GM23248 (cell line): ENCODE data around the gene NUDT4B. TPM values are rescaled to one million over a fixed set of nuclear protein-coding genes. Genes with fewer than 3 reads are reported as not detected.
"Not testable (repeated sequence)": the region's sequence is repeated elsewhere in the genome, so short reads cannot be mapped to it uniquely, and the experiment has no call there.

Source experiments
- DNase-seq: peaks from one replicate; pipeline ENCODE4 v3.0.0-alpha.2; 2015
- H2AFZ ChIP-seq: fragments of 200-600 bp; sonication (generic); 2 replicates; pipeline ENCODE4 v1.6.1; 2016; ENCODE audit warnings: antibody characterized with exemption
- H3F3A ChIP-seq: fragments of 200-600 bp; sonication (generic); 2 replicates; pipeline ENCODE4 v1.6.1; 2016; ENCODE audit warnings: mild to moderate bottlenecking, antibody characterized with exemption, mixed run types; ENCODE audit not compliant: insufficient read depth
- H3K27ac ChIP-seq: fragments of 200-600 bp; sonication (generic); 2 replicates; pipeline ENCODE4 v1.5.1; 2016; ENCODE audit warnings: mild to moderate bottlenecking
- H3K27me3 ChIP-seq: fragments of 200-600 bp; sonication (generic); replicated peaks from 2 replicates; pipeline ENCODE4 v1.6.1; 2016; ENCODE audit warnings: mild to moderate bottlenecking; ENCODE audit not compliant: insufficient read depth
- H3K36me3 ChIP-seq: fragments of 200-600 bp; sonication (generic); 2 replicates; pipeline ENCODE4 v1.6.1; 2016; ENCODE audit warnings: low read depth, mild to moderate bottlenecking
- H3K4me1 ChIP-seq: fragments of 200-600 bp; sonication (generic); 2 replicates; pipeline ENCODE4 v1.6.1; 2016; ENCODE audit warnings: mild to moderate bottlenecking; ENCODE audit not compliant: insufficient read depth
- H3K4me2 ChIP-seq: fragments of 200-600 bp; sonication (generic); one replicate; pipeline ENCODE4 v1.6.1; 2016; ENCODE audit warnings: mild to moderate bottlenecking; ENCODE audit not compliant: unreplicated experiment
- H3K4me3 ChIP-seq: fragments of 200-600 bp; sonication (generic); 2 replicates; pipeline ENCODE4 v1.5.1; 2016; ENCODE audit warnings: mild to moderate bottlenecking
- H3K79me2 ChIP-seq: fragments of 200-600 bp; sonication (generic); 2 replicates; pipeline ENCODE4 v1.6.1; 2016; ENCODE audit warnings: mild to moderate bottlenecking; ENCODE audit not compliant: insufficient read depth
- H3K9ac ChIP-seq: fragments of 200-600 bp; sonication (generic); 2 replicates; pipeline ENCODE4 v1.6.1; 2016; ENCODE audit warnings: mild to moderate bottlenecking
- H3K9me2 ChIP-seq: fragments of 200-600 bp; sonication (generic); 2 replicates; pipeline ENCODE4 v1.6.1; 2016; ENCODE audit warnings: mixed run types, mild to moderate bottlenecking, moderate library complexity; ENCODE audit not compliant: insufficient read depth
- H3K9me3 ChIP-seq: fragments of 200-600 bp; sonication (generic); one replicate; pipeline ENCODE4 v1.6.1; 2017; ENCODE audit warnings: low read depth
- H4K20me1 ChIP-seq: fragments of 200-600 bp; sonication (generic); 2 replicates; pipeline ENCODE4 v1.6.0; 2016; ENCODE audit not compliant: insufficient read depth
- WGBS, 2 experiments: methylation state at CpG; one replicate each; pipeline ENCODE4 v1.1.6; 2015 to 2017; ENCODE audit warnings: low lambda C conversion rate in 2 of 2, low coverage in 1 of 2; ENCODE audit errors: missing lambda C conversion rate in 2 of 2; 5-methylcytosine and 5-hydroxymethylcytosine counted together
- in situ Hi-C: fragments of 300-500 bp; cut with MboI; formaldehyde crosslinking; loops from 2 replicates; pipeline ENCODE4 v1.15.0; 2020
- polyA plus RNA-seq: library from polyadenylated mRNA; unstranded; fragments of >200 nt; fragmentation: Nextera tagmentation; extraction: Ambion mirVana; gene quantifications from 2 replicates; pipeline ENCODE4 v1.2.1, GENCODE V29; 2016
- total RNA-seq: library from RNA; depleted of rRNA; stranded (reverse); fragments of >200 nt; shearing (Covaris generic); gene quantifications from 2 replicates; pipeline ENCODE4 v1.2.3, GENCODE V29; 2014

NUDT4B gene
- total and polyA plus RNA-seq, 2 experiments from 2014 or later = 5.9 to 24.0 TPM

DNA sequence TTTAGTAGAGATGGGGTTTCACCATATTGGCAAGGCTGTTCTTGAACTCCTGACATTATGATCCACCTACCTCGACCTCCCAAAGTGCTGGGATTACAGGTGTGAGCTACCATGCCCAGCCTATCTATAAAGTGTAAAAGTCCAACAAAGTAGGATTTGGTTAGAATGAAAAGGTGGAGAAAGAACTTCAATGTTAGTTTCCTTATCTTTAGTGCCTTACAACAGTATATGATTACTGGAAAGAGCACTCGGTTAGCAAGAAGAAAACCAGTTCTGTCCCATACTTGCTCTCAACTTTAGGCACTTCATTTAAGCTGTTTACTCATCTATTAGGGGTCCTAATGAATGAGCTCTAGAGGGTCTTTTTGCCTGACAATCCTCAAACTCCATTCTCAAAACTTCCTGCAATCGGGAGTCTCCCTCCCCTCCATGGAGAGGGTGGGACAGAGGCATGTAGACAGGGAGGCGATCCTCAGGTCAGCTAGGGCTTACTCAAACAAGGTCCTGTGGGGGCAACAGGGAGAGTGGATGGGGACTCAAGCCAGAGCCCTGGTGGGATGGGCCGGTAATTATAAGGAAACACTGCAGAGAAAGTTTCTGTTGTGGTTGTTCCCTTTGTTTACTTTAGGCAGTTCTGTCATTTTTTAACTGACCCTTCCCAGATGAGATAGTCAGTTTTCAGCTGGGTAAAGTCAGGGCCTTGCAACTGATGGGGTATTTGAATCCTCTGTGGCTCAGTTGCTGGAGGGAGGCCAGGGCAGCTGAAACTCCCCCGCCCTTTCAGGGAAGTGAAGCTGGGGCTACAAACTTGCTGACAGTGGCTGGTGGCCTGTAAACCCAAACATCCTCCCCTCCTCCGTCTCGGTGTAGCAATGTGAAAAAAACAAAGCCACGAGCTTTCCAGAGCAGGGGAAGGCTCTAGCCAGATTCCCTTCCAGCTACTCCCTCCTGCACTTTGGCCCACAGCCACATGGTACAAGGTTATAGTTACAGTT lies 4.6 kb upstream of the NUDT4B start:
- H3K4me3 ChIP-seq, H3K36me3 ChIP-seq, H3K9me3 ChIP-seq, H3K9me2 ChIP-seq, H3K27me3 ChIP-seq, in situ Hi-C loops, H3K9ac ChIP-seq, H3K79me2 ChIP-seq, H3K27ac ChIP-seq, H4K20me1 ChIP-seq, H3K4me1 ChIP-seq, H2AFZ ChIP-seq, H3K4me2 ChIP-seq, DNase-seq, H3F3A ChIP-seq: not testable (repeated sequence)
- WGBS, 2 experiments = no CpG with 5 or more reads among the region's 9 CpGs

GRCh38 chr1:148749335-148749681 lies 734 bp downstream of the NUDT4B start:
- H3K79me2 ChIP-seq, H3K4me2 ChIP-seq, H3K4me1 ChIP-seq, H2AFZ ChIP-seq, H3F3A ChIP-seq, H3K9ac ChIP-seq, DNase-seq, H3K27ac ChIP-seq, H3K9me3 ChIP-seq, H3K9me2 ChIP-seq, H3K27me3 ChIP-seq, H3K36me3 ChIP-seq, in situ Hi-C loops, H4K20me1 ChIP-seq, H3K4me3 ChIP-seq: not testable (repeated sequence)
- no CpG with 5 or more reads among the region's 5 CpGs for WGBS, 2 experiments

DNA sequence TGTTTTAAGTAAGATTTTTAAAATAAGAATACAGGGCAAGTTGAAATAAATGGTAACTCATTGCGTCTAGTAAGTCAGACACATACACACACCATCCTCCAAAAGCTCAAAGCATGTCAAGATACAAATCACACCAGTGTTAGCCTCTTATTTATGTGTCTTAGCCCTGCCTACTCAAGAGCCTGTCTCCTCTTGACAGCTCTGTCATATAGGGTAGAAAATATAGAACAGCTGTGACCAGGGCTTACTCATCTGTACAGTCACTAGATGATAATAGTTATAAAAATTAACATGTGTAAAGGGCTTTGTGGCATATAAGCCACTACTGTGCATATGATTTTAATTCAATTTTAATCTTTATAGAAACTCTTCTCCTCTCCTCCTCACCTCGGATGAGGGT lies 7.7 kb downstream of the NUDT4B start:
- not testable (repeated sequence) for DNase-seq, H3K4me1 ChIP-seq

DNA sequence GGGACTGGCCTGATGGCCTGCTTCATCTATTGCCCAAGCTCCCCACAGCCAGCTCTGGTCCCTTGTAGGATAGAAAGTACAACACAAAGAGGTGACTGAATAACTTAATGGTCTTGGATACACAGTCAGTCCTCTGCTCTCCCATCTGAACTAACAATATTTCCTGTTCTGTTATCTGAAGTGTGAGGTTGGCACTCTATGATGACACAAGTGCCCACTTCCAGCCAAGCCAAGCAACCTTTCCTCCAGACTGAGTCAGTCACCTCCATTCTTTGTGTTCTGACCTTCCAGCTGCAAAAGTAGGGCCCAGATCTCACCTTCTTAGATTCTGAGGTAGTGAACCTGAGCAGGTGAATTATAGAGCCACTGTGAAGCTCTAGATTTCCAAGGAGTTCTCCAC lies 8.9 kb downstream of the NUDT4B start:
- DNase-seq, H3K4me1 ChIP-seq, H3K4me2 ChIP-seq, H3K9me2 ChIP-seq, in situ Hi-C loops, H3K9me3 ChIP-seq, H3K9ac ChIP-seq, H2AFZ ChIP-seq, H3K36me3 ChIP-seq, H3K4me3 ChIP-seq, H3F3A ChIP-seq, H3K27ac ChIP-seq, H3K27me3 ChIP-seq, H4K20me1 ChIP-seq, H3K79me2 ChIP-seq: not testable (repeated sequence)

More for the DNA sequence above, 7.7 kb downstream of the NUDT4B start:
- H3K9me2 ChIP-seq, H3K27me3 ChIP-seq, H3F3A ChIP-seq, H4K20me1 ChIP-seq, H3K4me2 ChIP-seq, H3K36me3 ChIP-seq, H2AFZ ChIP-seq, H3K79me2 ChIP-seq, H3K4me3 ChIP-seq, H3K27ac ChIP-seq, in situ Hi-C loops, H3K9ac ChIP-seq, H3K9me3 ChIP-seq: not testable (repeated sequence)
- WGBS, 2 experiments = no CpG with 5 or more reads among the region's 2 CpGs

DNA sequence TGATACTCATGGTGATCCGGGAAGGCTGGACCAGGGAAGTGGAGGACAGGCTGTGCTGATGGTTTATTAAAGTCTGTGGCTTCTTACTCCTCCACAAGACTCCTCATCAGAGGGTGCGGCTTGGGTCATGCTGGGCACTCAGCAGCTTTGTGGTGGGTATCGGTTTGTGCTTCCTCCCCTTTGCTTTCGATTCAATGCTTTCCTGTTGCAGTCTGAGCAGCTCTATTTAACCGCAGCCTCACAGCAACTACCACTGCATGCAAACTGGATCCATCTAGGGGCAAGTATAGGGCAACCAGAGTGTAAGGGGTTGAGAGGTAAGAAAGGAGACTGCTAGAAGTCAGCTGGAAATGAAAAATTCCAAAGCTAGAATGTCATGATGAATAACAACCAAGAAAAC lies 9.8 kb downstream of the NUDT4B start:
- in situ Hi-C loops, H3K9me3 ChIP-seq: not testable (repeated sequence)
- WGBS, 2 experiments = no CpG with 5 or more reads among the region's 5 CpGs

GRCh38 chr1:148758925-148759324 lies 10.4 kb downstream of the NUDT4B start:
- H3K4me1 ChIP-seq, H3K9ac ChIP-seq, H3K9me3 ChIP-seq, H3K4me2 ChIP-seq, H3K36me3 ChIP-seq, H3K4me3 ChIP-seq, H3K27me3 ChIP-seq, H4K20me1 ChIP-seq, DNase-seq, H2AFZ ChIP-seq, H3F3A ChIP-seq, H3K79me2 ChIP-seq, H3K9me2 ChIP-seq, in situ Hi-C loops, H3K27ac ChIP-seq: not testable (repeated sequence)
- no CpG with 5 or more reads among the region's 4 CpGs for WGBS, 2 experiments

More for the DNA sequence above, 9.8 kb downstream of the NUDT4B start:
- not testable (repeated sequence) for H3K79me2 ChIP-seq, H2AFZ ChIP-seq, DNase-seq, H3F3A ChIP-seq, H3K27ac ChIP-seq, H3K9me2 ChIP-seq, H3K4me2 ChIP-seq, H3K36me3 ChIP-seq, H3K27me3 ChIP-seq, H3K4me3 ChIP-seq, H3K4me1 ChIP-seq, H3K9ac ChIP-seq, H4K20me1 ChIP-seq

DNA sequence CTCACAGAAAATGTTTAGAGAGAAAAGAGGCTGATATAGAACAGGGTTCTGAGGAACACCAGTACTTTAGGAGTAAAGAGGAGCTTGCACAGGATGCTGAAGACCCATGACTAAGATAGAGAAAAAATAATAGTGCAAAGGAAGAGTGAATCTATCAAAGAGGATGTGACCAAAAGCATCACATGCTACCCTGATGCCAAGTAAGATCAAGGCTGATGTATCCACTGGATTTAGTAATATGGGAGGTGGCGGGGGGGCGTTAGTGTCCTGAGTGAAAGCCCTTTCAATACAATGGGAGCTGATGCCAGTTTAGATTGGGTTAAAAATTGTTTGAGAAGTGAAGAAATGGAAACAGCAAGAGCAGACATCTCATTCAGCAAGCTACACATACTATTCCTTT lies 11.2 kb downstream of the NUDT4B start:
- H3K4me3 ChIP-seq = not testable (repeated sequence)

More for the DNA sequence above, 11.2 kb downstream of the NUDT4B start:
- H3K9ac ChIP-seq, in situ Hi-C loops, H3K9me3 ChIP-seq, DNase-seq, H3K27me3 ChIP-seq, H3K4me1 ChIP-seq, H3K79me2 ChIP-seq, H3K4me2 ChIP-seq, H4K20me1 ChIP-seq, H3K36me3 ChIP-seq, H3K9me2 ChIP-seq, H3F3A ChIP-seq, H2AFZ ChIP-seq: not testable (repeated sequence)
- WGBS, 2 experiments = 8 to 11% methylated on average over 2 of the region's 2 CpGs
- H3K27ac ChIP-seq = 0 out of 2 replicates have a peak overlapping the region, but pooled peaks have one; percentile 41
